SK-N-MC (cell line): Measurements from ENCODE around the gene GAL.

Experiments used
- EZH2 ChIP-seq: fragments of 200-600 bp; sonication (generic); IDR thresholded peaks from one replicate; pipeline ENCODE4 v1.6.1; 2017; ENCODE audit warnings: antibody characterized with exemption
- FOXP2 ChIP-seq: optimal IDR thresholded peaks from 2 replicates; pipeline ENCODE3; 2011; ENCODE audit warnings: mild to moderate bottlenecking, moderate library complexity; ENCODE audit not compliant: insufficient read depth; ENCODE audit errors: extremely low read length, control extremely low read depth
- POLR2AphosphoS5 ChIP-seq: IDR thresholded peaks from 2 replicates; pipeline ENCODE4 v1.6.1; 2012; ENCODE audit warnings: mild to moderate bottlenecking, low read depth, low read length, borderline replicate concordance

- TF ChIP-seq EZH2 (no peak), POLR2AphosphoS5 (no peak), FOXP2 (no peak)
These were observed 8.6 kb downstream of the GAL start for GRCh38 chr11:68692871-68693483.
